HG03280 (cell line): Measurements from ENCODE around the gene FAM72C.
"Not testable (repeated sequence)": the region's sequence is repeated elsewhere in the genome, so short reads cannot be mapped to it uniquely, and the experiment has no call there.

ENCODE experiments used
- ATAC-seq: cut with Tn5 transposase; IDR thresholded peaks from one replicate; pipeline ENCODE4 v1.9.1; 2021; ENCODE audit warnings: mild to moderate bottlenecking, moderate library complexity; ENCODE audit not compliant: unreplicated experiment

The FAM72C gene

GRCh38 chr1:143913705-143914104 is 58.1 kb downstream of the FAM72C start:
- ATAC-seq = not testable (repeated sequence)
